ENCODE results near the gene LAMB4.
A peak's percentile ranks its signal among the peaks of the same experiment; 100 is the strongest.

- TF ChIP-seq, protein P1, sequence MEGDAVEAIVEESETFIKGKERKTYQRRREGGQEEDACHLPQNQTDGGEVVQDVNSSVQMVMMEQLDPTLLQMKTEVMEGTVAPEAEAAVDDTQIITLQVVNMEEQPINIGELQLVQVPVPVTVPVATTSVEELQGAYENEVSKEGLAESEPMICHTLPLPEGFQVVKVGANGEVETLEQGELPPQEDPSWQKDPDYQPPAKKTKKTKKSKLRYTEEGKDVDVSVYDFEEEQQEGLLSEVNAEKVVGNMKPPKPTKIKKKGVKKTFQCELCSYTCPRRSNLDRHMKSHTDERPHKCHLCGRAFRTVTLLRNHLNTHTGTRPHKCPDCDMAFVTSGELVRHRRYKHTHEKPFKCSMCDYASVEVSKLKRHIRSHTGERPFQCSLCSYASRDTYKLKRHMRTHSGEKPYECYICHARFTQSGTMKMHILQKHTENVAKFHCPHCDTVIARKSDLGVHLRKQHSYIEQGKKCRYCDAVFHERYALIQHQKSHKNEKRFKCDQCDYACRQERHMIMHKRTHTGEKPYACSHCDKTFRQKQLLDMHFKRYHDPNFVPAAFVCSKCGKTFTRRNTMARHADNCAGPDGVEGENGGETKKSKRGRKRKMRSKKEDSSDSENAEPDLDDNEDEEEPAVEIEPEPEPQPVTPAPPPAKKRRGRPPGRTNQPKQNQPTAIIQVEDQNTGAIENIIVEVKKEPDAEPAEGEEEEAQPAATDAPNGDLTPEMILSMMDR (conservative IDR thresholded peaks at IDR 0.05; ENCODE audit: low read depth in 2 of 2): no peak
- TF ChIP-seq POLR2AphosphoS5 (IDR thresholded peaks at IDR 0.05; ENCODE audit: low read depth) (no peak), EZH2 (IDR thresholded peaks at IDR 0.05; ENCODE audit: low read depth, unreplicated experiment) (no peak), REST (IDR thresholded peaks at IDR 0.05; ENCODE audit: unreplicated experiment) (no peak), STAT1 (IDR thresholded peaks at IDR 0.05; ENCODE audit: unreplicated experiment) (no peak), EZH2phosphoT487 (IDR thresholded peaks at IDR 0.05; ENCODE audit: unreplicated experiment) (no peak), ZNF114 (CRISPR knock-in tag; IDR thresholded peaks at IDR 0.05) (no peak), JUNB (IDR thresholded peaks at IDR 0.05; ENCODE audit: unreplicated experiment) (no peak), CREB1 (CRISPR knock-in tag; IDR thresholded peaks at IDR 0.05; ENCODE audit: low read depth) (no peak), ZNF331 (CRISPR knock-in tag; IDR thresholded peaks at IDR 0.05; ENCODE audit: low read depth) (no peak)
- TF ChIP-seq, protein P2, sequence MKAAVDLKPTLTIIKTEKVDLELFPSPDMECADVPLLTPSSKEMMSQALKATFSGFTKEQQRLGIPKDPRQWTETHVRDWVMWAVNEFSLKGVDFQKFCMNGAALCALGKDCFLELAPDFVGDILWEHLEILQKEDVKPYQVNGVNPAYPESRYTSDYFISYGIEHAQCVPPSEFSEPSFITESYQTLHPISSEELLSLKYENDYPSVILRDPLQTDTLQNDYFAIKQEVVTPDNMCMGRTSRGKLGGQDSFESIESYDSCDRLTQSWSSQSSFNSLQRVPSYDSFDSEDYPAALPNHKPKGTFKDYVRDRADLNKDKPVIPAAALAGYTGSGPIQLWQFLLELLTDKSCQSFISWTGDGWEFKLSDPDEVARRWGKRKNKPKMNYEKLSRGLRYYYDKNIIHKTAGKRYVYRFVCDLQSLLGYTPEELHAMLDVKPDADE (IDR thresholded peaks at IDR 0.05): peak; percentile 77; the same call in 1 of the 2 replicates
Measured at GRCh38 chr7:107995184-107996071, 134.7 kb downstream of the LAMB4 start.

All from GM23338 (cell line).